Upper lobe of left lung (tissue), 4 donors: ENCODE measurements around the gene OR4D2.

Experiments used
- CTCF ChIP-seq, 6 experiments: fragments of 450-650 bp in 4 of 6; fragments of 200-600 bp in 2 of 6; sonication (generic) in 2 of 6; IDR thresholded peaks; one replicate each; pipeline ENCODE4 v1.5.1; 2016 to 2019; ENCODE audit warnings: antibody characterized with exemption in 6 of 6
- POLR2AphosphoS5 ChIP-seq, 2 donors: sonication (generic); formaldehyde crosslinking; IDR thresholded peaks; one replicate each; pipeline ENCODE4 v1.5.1; 2017; ENCODE audit warnings: antibody characterized with exemption in 2 of 2

DNA sequence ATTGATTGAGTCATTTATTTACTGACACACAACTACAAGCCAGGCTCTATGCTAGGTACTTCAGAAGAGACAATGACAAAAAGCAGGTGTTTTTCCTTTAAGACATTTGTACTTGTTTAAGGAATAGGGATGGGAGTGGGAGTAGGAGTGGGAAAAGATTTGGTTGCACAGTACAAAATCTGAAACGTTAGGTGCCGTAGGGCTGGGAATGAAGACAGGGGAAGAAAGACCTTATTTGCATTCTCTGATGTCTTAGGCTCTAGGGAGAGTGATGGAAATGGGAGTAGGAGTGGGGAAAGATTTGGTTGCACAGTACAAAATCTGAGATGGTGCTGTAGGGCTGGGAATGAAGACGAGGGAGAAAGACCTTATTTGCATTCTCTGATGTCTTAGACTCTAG, 47.3 kb upstream of the OR4D2 start:
- TF ChIP-seq CTCF (IDR thresholded peaks at IDR 0.05): no peak
- TF ChIP-seq POLR2AphosphoS5 (IDR thresholded peaks at IDR 0.05): no peak
